HG03039 (cell line): ENCODE results near the gene CATSPERD.
"Not testable (repeated sequence)": the region's sequence is repeated elsewhere in the genome, so short reads cannot be mapped to it uniquely, and the experiment has no call there.

Experiments
- ATAC-seq: cut with Tn5 transposase; IDR thresholded peaks from one replicate; pipeline ENCODE4 v1.9.1; 2021; ENCODE audit warnings: mild to moderate bottlenecking, moderate library complexity; ENCODE audit not compliant: unreplicated experiment

CATSPERD gene

DNA sequence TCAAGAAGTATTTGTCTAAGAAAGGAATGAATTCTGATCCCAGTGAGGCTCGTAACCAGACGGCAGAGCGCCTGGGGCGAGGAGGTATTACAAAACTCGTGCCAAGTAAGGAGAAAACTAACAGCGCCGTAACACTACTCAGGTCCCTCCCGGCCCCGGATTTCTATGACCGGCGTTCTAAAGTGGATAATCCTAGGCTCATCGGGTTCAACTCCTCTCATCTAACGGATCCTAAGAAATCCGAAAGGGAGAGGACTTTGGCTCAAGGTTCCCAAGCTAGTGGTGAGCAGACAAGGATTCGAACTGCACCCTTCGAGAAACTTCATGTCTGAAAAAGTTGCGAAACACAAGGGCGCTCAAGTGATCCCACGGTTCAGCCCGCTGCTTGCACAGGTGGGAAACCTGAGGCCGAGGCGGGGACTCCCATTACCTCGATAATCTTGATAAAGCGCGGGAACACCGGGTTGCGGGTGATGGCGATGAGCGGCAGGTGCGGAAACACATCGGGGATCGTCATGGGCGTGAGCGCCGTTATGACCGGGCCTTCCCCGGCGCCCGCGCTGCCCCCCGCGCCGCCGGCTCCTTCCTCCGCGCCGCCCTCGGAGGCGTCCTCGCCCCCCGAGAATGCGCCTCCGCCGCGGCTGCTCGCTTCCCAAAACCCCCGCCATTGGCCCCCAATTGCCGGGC, 1.0 kb upstream of the CATSPERD start:
- no peak for ATAC-seq

DNA sequence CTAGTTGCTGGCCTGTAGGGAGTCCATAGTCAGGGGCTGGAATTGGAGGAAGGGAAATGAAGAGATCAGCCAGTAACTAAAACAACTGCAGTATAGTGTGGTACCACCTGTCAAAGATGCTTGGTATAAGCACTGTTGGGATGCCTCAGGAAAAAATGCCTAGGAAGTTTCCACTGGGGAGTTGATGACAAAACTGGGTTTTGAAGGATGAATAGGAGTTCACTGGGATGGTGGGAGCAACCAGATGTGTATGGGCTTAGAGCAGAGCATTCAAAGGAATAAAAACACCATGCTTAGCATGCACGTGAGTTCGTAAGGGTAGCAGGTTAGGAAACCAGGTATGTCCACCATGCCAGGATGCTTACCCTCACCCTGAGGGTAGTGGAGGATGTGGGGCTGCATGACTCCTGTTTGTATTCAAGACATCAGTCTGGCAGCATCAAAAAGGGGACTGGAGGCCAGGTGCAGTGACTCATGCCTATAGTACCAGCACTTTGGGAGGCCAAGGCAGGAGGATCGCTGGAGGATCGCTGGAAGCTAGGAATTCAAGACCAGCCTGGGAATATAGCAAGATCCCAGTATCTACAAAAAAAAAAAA, 7.1 kb downstream of the CATSPERD start:
- no peak for ATAC-seq

DNA sequence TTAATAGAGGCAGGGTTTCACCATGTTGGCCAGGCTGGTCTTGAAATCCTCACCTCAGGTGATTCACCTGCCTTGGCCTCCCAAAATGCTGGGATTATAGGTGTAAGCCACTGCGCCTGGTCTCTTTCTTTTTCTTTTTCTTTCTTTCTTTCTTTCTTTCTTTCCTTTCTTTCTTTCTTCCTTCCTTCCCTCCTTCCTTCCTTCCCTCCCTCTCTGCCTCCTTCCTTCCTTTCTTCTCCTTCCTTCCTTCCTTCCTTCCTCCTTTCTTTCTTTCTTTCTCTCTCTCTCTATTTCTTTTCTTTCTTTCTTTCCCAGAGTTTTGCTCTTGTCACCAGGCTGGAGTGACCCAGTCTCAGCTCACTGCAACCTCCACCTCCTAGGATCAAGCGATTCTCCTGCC, 12.7 kb downstream of the CATSPERD start:
- not testable (repeated sequence) for ATAC-seq

DNA sequence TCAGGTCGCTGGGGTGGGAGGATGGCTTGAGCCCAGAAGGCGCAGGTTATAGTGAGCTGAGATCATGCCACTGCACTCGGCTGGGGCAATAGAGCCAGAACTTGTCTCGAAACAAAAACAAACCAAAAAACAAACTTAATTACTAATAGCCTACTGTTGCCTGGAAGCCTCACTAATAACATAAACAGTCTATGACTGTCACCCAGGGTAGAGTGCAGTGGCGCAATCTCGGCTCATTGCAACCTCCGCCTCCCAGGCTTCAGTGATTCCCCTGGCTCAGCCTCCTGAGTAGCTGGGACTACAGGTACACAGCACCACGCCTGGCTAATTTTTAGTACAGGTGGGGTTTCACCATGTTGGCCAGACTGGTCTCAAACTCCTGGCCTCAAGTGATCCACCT, 18.0 kb downstream of the CATSPERD start:
- ATAC-seq = no peak

DNA sequence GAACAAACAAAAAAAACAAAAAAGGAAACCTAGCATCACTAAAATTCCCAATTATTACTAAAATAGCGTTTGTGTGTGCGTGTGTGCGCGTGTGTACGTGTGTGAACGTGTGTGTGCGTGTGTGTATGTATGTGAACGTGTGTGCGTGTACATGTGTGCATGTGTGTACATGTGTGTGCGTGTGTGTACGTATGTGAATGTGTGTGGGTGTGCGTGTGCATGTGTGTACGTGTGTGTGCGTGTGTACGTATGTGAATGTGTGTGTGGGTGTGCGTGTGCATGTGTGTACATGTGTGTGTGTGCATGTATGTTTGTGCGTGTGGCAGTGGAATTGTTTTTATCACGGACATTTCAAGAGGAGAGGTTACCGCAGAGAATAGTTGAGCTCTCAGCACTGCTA, 21.6 kb downstream of the CATSPERD start:
- ATAC-seq = no peak

DNA sequence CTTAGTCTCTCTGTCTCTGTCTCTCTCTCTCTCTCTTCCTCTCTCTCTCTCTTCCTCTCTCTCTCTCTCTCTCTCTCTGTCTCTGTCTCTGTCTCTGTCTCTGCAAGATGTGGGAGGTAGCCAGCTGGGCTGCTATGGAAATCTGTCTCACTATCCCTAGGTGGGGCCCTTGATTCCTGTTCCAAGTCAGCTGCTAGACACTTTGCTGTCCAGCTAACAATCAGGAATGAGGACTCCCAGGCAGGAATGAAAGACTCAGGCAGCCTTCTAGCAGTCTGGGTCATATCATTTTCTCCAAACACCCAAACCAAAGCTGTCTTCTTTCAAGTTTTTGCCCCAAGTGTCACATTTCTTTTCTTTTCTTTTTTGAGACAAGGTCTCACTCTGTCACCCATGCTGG, 23.2 kb downstream of the CATSPERD start:
- ATAC-seq = no peak

DNA sequence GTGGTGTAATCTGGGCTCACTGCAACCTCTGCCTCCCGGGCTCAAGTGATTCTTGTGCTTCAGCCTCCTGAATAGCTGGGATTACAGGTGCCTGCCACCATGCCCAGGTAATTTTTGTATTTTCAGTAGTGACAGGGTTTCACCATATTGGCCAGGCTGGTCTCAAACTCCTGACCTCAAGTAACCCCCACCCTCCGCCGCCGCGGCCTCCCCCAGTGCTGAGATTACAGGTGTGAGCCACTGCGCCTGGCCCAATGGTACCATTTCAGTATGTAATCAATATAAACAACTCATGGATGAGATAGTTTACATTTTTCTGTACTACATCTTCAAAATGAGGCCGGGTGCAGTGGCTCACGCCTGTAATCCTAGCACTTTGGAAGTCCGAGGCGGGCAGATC, 24.6 kb downstream of the CATSPERD start:
- ATAC-seq = not testable (repeated sequence)

DNA sequence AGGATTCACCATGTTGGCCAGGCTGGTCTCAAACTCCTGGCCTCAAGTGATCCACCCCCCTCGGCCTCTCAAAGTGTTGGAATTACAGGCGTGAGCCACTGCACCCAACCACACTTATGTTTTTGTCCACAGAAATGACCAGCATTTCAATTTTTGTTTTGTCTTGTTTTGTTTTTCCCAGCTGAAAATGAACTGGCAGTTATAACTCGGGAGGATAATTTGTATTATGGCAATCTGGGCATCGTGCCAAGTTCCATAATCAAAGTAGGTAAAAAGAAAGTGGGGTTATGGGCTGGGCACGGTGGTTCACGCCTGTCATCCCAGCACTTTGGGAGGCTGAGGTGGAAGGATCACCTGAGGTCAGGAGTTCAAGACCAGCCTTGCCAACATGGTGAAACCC, 28.5 kb downstream of the CATSPERD start:
- ATAC-seq = not testable (repeated sequence)

DNA sequence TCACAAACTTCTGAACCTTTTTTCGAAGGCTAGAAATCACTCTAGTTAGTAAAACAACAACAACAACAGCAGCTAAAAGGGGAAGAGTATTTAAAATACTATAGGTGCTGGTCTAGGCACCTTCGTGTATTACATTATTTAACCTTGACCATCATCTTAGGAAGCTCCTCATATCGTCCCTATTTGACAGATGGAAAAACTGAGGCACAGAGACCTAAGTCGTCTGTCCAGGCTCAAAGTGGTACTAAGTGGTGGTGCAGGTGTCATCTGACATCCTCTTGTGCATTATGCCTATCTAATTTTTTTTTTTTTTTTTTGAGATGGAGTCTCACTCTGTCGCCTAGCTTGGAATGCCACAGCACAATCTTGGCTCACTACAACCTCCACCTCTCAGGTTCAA, 29.1 kb downstream of the CATSPERD start:
- no peak for ATAC-seq

DNA sequence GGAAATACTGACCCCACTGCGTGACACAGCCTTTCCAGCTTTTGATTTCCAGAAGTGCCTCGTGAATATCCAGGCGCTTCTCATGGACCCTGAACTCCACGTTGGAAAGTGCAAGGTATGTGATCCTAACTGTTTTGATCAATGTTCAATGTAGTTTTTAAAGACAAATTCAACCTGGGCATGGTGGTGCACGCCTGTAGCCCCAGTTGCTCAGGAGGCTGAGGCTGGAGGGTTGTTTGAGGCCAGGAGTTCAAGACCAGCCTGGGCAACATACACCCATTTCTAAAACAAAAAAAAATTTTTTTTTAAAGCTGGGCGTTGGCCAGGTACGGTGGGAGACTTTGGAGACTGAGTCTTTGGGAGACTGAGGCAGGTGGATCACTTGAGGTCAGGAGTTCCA, 31.3 kb downstream of the CATSPERD start:
- ATAC-seq = no peak

DNA sequence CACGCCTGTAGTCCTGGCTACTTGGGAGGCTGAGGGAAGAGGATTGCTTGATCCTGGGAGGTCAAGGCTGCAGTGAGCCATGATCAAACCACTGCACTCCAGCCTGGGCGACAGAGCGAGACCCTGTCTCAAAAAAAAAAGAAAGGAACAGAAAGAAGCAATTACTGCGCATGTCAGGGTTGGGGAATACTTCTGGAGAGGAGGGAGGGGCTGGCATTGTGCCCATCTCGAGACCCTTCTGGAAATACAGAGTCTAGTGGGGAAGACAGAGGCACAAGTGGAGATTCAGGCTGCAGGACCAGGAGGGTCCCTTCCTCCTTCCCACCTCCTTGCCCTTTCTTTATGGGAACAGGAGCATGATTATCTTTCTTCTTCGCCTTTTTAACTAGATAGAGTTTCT, 33.3 kb downstream of the CATSPERD start:
- no peak for ATAC-seq

DNA sequence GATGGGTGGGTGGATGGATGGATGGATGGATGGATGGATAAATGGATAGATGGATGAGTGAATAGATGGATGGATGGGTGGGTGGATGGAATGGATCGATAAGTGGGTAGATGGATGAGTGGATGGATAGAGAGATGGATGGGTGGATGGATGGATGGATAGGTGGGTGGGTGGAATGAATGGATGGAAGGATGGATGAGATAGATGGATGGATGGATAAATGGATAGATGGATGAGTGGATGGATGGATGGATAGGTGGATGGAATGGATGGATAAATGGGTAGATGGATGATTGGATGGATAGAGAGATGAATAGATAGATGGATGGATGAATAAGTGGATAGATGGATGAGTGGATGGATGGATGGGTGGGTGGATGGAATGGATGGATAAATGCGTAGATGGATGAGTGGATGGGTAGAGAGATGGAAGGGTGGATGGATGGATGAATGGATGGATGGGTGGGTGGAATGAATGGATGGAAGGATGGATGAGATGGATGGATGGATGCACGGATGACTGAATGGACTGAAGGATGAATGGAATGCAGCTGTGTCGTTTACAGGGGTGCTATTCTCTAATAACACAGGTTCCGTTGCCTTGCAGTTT, 42.3 kb downstream of the CATSPERD start:
- ATAC-seq = no peak

DNA sequence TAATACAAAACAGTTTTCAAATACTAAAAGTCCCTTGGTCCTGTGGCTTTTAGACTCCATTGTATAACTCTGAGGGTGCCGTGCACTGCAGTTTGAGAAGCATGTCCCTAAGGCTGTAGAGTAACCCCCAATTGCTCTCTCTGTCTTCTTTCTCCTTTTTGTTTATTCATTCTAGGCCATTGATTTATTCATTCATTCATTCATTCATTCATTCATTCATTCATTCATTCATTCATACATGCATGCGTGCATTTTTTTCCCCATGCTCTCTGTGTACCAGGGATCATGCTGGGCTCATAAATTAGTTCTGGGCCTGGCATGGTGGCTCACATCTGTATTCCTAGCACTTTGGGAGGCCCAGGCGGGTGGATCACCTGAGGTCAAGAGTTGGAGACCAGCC, 44.8 kb downstream of the CATSPERD start:
- ATAC-seq = no peak

DNA sequence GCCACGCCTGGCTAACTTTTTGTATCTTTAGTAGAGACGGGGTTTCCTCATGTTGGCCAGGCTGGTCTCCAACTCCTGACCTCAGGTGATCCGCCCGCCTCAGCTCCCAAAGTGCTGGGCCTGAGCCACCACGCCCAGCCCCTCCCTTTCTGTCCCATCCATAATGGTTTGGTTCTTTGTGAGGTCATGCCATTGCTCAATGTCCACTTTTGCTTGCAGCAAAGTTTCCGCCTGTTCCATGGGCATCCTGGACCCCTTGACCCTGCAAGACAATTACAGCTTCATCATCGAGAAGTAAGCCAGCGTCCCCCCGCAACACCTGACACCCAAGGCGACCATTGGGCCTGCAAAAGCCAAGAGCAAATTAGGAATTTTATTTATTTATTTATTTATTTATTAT, 47.5 kb downstream of the CATSPERD start:
- ATAC-seq = no peak

DNA sequence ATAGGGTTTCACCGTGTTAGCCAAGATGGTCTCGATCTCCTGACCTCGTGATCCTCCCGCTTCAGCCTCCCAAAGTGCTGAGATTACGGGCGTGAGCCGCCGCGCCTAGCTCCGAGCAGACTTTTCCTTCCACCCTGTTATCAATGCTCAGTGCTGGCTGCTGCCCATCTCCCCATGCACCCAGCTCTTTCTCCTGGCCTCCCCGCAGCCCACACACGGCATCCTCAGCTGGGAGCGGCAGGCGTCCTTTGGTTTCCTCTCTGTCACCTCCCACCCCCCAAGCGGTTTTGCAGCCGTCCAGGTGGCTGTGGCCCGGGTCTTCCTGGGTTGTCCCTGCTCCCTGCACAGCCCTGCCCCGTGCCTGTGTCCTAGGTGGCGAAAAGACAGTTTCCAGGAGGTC, 52.0 kb downstream of the CATSPERD start:
- ATAC-seq = no peak

DNA sequence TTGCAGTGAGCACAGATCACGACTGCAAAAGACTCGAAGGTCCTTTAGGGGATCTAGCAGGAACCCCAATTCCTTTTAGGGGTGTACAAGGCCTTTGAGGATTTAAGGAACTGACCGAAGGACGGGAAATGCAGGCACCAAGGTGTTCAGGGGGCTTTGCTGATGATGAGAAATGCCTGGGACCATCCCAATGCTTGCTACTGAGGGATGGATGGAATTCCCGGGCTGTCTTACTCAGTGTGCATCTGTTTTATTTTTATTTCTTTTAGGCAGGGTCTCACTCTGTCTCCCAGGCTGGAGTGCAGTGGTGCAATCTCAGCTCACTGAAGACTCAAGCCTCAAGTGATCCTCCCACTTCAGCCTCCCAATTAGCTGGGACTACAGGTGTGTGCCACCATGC, 52.8 kb downstream of the CATSPERD start:
- no peak for ATAC-seq

DNA sequence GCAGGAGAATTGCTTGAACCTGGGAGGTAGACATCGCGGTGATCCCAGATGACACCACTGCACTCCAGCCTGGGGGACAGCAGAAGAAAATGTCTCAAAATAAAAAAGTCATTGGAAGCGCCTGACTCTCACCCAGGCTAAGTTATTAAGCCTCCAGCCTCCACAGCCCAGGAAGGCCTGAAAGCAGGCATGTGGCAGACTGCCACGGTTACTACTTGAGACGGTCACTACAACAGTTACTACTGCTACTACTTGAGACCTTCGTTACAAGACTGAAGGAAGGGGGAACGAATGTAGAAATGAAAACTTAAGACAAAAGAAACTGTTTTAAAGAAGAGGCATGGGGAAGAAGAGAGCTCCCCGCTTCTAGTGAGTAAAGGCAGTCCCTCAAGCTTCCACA, 54.5 kb downstream of the CATSPERD start:
- ATAC-seq = no peak

DNA sequence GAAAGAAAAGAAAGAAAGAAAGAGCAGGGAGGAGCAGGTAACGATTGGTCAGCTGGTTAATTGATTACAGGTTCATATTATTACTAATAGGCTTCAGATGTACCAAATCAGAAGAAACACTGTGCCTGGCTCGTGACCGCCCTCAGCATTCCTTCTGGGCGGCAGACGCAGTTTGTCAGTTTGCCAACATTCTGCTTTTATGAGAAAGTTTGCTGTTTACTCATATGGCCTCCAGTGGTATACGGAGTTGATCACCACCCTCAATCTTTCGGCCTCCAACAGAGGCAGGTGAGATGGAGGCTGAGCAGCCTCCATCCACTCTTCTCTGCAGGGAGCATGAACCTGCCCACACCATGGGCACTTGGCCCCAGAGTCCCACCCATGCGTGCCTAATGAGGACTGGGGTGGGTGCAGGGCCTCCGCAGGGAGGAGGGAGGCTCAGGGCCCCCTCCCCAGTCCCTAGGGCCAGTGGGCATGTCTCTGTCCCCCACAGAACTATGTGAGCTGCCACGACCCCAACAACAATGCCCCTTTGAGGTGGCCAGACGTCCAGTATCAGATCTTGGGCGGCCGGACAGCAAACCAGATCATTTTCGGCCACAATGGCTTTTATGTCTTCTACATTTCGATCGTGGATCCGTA, 55.4 kb downstream of the CATSPERD start:
- no peak for ATAC-seq

DNA sequence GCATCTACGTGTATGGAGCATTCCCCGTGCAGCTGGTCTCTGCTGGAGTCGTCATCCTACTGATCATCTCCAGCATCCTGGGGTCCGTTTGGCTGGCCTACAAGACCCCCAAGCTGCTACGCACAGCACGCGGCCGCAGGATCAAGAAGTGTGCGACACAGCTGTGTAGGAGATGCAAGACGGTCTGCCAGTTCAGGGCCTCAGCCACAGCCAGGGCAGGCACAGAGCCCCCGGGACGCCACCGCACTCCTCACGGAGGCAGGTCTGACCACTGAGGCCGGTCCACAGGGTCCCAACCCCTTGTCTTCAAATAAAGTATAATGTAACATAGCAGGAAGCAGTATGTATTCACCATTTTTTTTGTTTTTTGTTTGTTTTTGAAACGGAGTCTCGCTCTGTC, 58.0 kb downstream of the CATSPERD start:
- no peak for ATAC-seq

DNA sequence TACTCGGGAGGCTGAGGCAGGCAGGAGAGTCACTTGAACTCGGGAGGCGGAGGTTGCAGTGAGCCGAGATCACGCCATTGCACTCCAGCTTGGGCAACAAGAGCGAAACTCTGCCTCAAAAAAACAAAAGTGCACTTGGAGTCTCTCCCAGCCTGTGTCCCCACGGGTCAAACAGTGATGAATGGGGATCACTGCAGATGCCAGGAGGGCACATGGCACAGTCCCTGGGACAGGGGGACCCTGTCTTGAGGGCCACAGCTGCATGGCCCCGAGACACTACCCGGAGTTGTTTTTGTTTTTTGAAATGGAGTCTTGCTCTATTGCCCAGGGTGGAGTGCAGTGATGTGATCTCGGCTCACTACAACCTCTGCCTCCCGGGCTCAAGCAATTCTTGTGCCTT, 60.5 kb downstream of the CATSPERD start:
- not testable (repeated sequence) for ATAC-seq

DNA sequence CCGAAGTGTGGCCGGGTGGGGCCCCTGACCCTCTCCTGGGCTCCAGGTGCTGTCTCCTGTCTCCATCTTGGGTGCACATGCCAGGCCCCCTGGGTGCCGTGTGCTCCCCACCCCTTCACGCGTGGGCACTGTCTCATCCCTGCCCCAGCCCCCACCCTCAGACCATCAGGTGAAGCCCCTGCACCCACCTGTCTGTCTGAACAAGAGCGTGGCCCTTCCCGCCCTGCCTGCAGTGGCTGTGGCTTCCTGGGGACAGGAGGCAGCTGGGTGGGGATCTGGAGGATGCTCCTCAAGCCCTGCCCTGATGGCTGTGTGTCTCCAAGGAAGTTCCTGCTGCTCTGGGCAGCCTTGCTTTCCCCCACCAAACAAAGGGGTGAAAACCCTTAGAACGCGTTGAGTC, 61.9 kb downstream of the CATSPERD start:
- no peak for ATAC-seq
